SK-N-SH (cell line): ENCODE measurements around the gene MELTF. TPM values are rescaled to one million over a fixed set of nuclear protein-coding genes. Genes with fewer than 3 reads are reported as not detected.

Experiments
- CTCF ChIA-PET: fragments of 300-600, 350-600 bp; formaldehyde crosslinking; extraction: SDS; loops from one replicate; lab custom pipeline; 2021; lab: Yijun Ruan, JAX
- POLR2A ChIA-PET: fragments of 350-600 bp; sonication (Branson Sonifier 250); formaldehyde crosslinking; extraction: SDS; loops from one replicate; lab custom pipeline; 2020; ENCODE audit warnings: antibody characterized with exemption, inconsistent platforms; lab: Yijun Ruan, JAX
- DNase-seq: peaks from one replicate; pipeline ENCODE4 v3.0.0; 2012
- H2AFZ ChIP-seq: fragments of 200-600 bp; sonication (generic); 2 replicates; pipeline ENCODE4 v1.8.1; 2016; ENCODE audit warnings: antibody characterized with exemption, mild to moderate bottlenecking, low read depth
- H3F3A ChIP-seq: fragments of 200-600 bp; sonication (generic); replicated peaks from 2 replicates; pipeline ENCODE3; 2016; ENCODE audit warnings: antibody characterized with exemption, mild to moderate bottlenecking; ENCODE audit not compliant: insufficient read depth
- H3K27ac ChIP-seq, 2 experiments: fragments of 200-500 bp in 1 of 2; fragments of 200-600 bp in 1 of 2; sonication (Bioruptor generic) in 1 of 2; sonication (generic), shearing (Covaris generic) in 1 of 2; 2 replicates each; pipeline versions ENCODE4 v1.5.1 to v1.6.1; 2014 to 2016; ENCODE audit warnings: low read depth in 2 of 2, inconsistent platforms in 1 of 2, low read length in 1 of 2, mild to moderate bottlenecking in 1 of 2, mixed read lengths in 1 of 2
- H3K27me3 ChIP-seq: fragments of 200-600 bp; sonication (generic), shearing (Covaris generic); 2 replicates; pipeline ENCODE4 v1.6.1; 2016; ENCODE audit warnings: mixed run types; ENCODE audit not compliant: insufficient read depth
- H3K36me3 ChIP-seq, 2 experiments: fragments of 200-500 bp in 1 of 2; fragments of 200-600 bp in 1 of 2; sonication (Bioruptor generic) in 1 of 2; sonication (generic) in 1 of 2; replicated peaks in 1 of 2; 2 replicates each; pipeline versions ENCODE3 to v1.5.1; 2014 to 2016; ENCODE audit warnings: low read length in 1 of 2, mild to moderate bottlenecking in 1 of 2; ENCODE audit not compliant: insufficient read depth in 2 of 2, control insufficient read depth in 1 of 2
- H3K4me1 ChIP-seq, 2 experiments: fragments of 200-500 bp in 1 of 2; fragments of 200-600 bp in 1 of 2; sonication (Bioruptor generic) in 1 of 2; sonication (generic), shearing (Covaris generic) in 1 of 2; 2 replicates each; pipeline versions ENCODE4 v1.5.1 to v1.6.1; 2014 to 2016; ENCODE audit warnings: low read depth in 1 of 2, low read length in 1 of 2, mixed run types in 1 of 2; ENCODE audit not compliant: insufficient read depth in 2 of 2, control insufficient read depth in 1 of 2
- H3K4me2 ChIP-seq: fragments of 200-600 bp; sonication (generic), shearing (Covaris generic); 2 replicates; pipeline ENCODE4 v1.6.1; 2017; ENCODE audit warnings: mixed run types
- H3K4me3 ChIP-seq, 2 experiments: fragments of 200-500 bp in 1 of 2; fragments of 200-600 bp in 1 of 2; sonication (Bioruptor generic) in 1 of 2; sonication (generic), shearing (Covaris generic) in 1 of 2; 2 replicates each; pipeline versions ENCODE4 v1.5.1 to v1.8.1; 2014 to 2016; ENCODE audit warnings: low read depth in 2 of 2, inconsistent platforms in 1 of 2, low read length in 1 of 2, mild to moderate bottlenecking in 1 of 2, mixed read lengths in 1 of 2, moderate library complexity in 1 of 2
- H3K79me2 ChIP-seq: fragments of 200-600 bp; sonication (generic); 2 replicates; pipeline ENCODE4 v1.8.1; 2017; ENCODE audit warnings: mild to moderate bottlenecking; ENCODE audit not compliant: insufficient read depth
- H3K9ac ChIP-seq: fragments of 200-600 bp; sonication (generic); 2 replicates; pipeline ENCODE4 v1.6.1; 2017; ENCODE audit warnings: mixed run types
- H3K9me2 ChIP-seq: fragments of 200-600 bp; sonication (generic); 2 replicates; pipeline ENCODE4 v1.6.1; 2017; ENCODE audit warnings: mixed run types
- H3K9me3 ChIP-seq: fragments of 200-600 bp; sonication (generic); 2 replicates; pipeline ENCODE4 v1.6.1; 2017; ENCODE audit warnings: mixed run types, mild to moderate bottlenecking, moderate library complexity
- H4K20me1 ChIP-seq: fragments of 200-600 bp; sonication (generic); 2 replicates; pipeline ENCODE4 v1.6.1; 2017; ENCODE audit warnings: mild to moderate bottlenecking, mixed run types; ENCODE audit not compliant: insufficient read depth
- CHD2 ChIP-seq: fragments of 150-350 bp; IDR thresholded peaks from 2 replicates; pipeline ENCODE4 v1.6.1; 2018; ENCODE audit warnings: low read length; ENCODE audit not compliant: partially characterized antibody
- ELF1 ChIP-seq: IDR thresholded peaks from 2 replicates; pipeline ENCODE4 v1.4.0; 2012
- EP300 ChIP-seq, 2 experiments: IDR thresholded peaks; 2 replicates each; pipeline versions ENCODE4 v1.4.0 to v1.6.1; 2012; ENCODE audit warnings: borderline replicate concordance in 1 of 2, low read depth in 1 of 2, low read length in 1 of 2
- FOSL2 ChIP-seq: IDR thresholded peaks from 2 replicates; pipeline ENCODE4 v1.4.0; 2012; ENCODE audit warnings: low read depth, mild to moderate bottlenecking, moderate library complexity, borderline replicate concordance
- FOXJ3 ChIP-seq: sonication (generic); formaldehyde crosslinking; IDR thresholded peaks from 2 replicates; pipeline ENCODE4 v1.5.1; 2020; ENCODE audit warnings: mild to moderate bottlenecking, missing genetic modification reagents
- GABPA ChIP-seq: IDR thresholded peaks from 2 replicates; pipeline ENCODE4 v1.4.0; 2012; ENCODE audit warnings: low read depth, mild to moderate bottlenecking
- IRF3 ChIP-seq: fragments of 150-350 bp; IDR thresholded peaks from 2 replicates; pipeline ENCODE4 v1.6.1; 2016; ENCODE audit warnings: mild to moderate bottlenecking, low read depth, low read length
- JUND ChIP-seq: IDR thresholded peaks from 2 replicates; pipeline ENCODE4 v1.4.0; 2012
- MAX ChIP-seq: IDR thresholded peaks from 2 replicates; pipeline ENCODE4 v1.4.0; 2012; ENCODE audit warnings: low read depth
- NFIC ChIP-seq: IDR thresholded peaks from 2 replicates; pipeline ENCODE4 v1.4.0; 2012; ENCODE audit warnings: borderline replicate concordance
- NRF1 ChIP-seq: IDR thresholded peaks from 2 replicates; pipeline ENCODE4 v1.6.1; 2012; ENCODE audit warnings: low read depth, mild to moderate bottlenecking, low read length
- REST ChIP-seq: IDR thresholded peaks from 2 replicates; pipeline ENCODE4 v1.6.1; 2012; ENCODE audit warnings: mild to moderate bottlenecking, low read depth, low read length, moderate library complexity
- RXRA ChIP-seq: IDR thresholded peaks from 2 replicates; pipeline ENCODE4 v1.4.0; 2012; ENCODE audit warnings: low read depth, mild to moderate bottlenecking, borderline replicate concordance
- TEAD4 ChIP-seq: IDR thresholded peaks from 2 replicates; pipeline ENCODE4 v1.4.0; 2012; ENCODE audit warnings: mild to moderate bottlenecking, borderline replicate concordance; ENCODE audit not compliant: insufficient read depth
- USF2 ChIP-seq: fragments of 150-350 bp; IDR thresholded peaks from 2 replicates; pipeline ENCODE4 v1.6.1; 2017; ENCODE audit warnings: antibody characterized with exemption, low read length, low read depth, borderline replicate concordance
- WGBS: methylation state at CpG from one replicate; pipeline ENCODE4 v1.1.6; 2017; ENCODE audit warnings: low lambda C conversion rate; 5-methylcytosine and 5-hydroxymethylcytosine counted together
- polyA plus RNA-seq, 3 experiments: library from polyadenylated mRNA; depleted of rRNA; stranded (reverse); fragments of >200 nt; gene quantifications; 2 replicates each; pipeline ENCODE4 v1.2.3, GENCODE V29; 2012
- TF ChIP-seq, protein P1 (sequence below): IDR thresholded peaks from 2 replicates; pipeline ENCODE4 v1.4.0; 2012; ENCODE audit warnings: low read depth, borderline replicate concordance
- TF ChIP-seq, protein P2 (sequence below): IDR thresholded peaks from 2 replicates; pipeline ENCODE4 v1.4.0; 2012; ENCODE audit warnings: low read depth, borderline replicate concordance

Gene MELTF
- polyA plus RNA-seq, 1 of the 3 experiments (the other 2 are of a cell fraction): 32.4 TPM

DNA sequence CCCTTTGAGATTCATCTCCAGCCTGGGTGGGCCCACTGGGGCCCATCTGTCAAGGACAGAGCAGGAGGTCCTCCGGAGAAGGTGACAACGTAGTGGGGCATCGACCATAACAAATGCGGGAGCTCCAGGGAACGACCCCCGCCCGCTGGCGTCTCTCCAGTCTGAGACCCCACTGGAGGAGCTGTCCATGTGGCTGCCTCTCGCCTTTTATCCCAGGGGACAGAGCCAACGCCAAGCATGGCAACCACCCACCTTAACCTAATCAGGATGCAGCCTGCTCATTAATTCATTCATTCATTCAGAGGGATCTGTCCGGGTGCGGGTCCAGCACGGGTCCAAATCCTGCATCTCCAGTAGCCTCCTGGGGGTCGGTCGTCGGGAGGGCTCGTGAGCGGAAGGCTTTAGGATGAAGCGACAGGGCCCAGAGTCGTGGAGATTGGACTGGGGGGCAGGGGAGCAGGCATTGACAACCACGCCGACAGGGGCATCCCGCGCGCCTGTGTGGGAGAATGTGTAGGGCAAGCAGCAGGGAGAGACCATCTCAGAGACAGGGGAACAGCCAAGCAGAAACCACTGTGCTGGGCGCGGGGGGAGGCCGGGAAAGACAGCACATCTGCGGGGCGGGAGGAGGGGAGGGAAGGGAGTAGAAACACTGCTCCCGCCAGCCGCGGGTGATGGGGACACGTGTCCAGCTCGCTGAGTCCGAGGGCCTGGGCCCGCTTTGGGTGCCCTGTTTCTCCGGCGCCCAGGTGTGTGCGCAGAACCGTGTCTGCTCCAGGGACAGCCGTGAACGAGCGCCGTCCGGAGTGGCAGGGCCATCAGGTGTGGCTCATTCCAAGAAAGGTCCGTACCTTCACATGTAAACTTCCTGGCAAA lies 62.9 kb downstream of the MELTF start:
- TF ChIP-seq GABPA (no peak), RXRA (no peak), NRF1 (no peak), CHD2 (no peak), JUND (no peak), FOSL2 (no peak), REST (no peak)
- H3K4me1 ChIP-seq: peaks cover 0 to 6% of the 10 kb centered on the region in 2 experiments; a peak in 1 of 4 replicates
- H4K20me1 ChIP-seq: no peaks in the 10 kb centered on the region
- H2AFZ ChIP-seq: no peak overlapping the region
- H3K9me2 ChIP-seq: no peaks in the 10 kb centered on the region
- CTCF ChIA-PET: interaction anchor here (1.7 kb wide), 1 partner anchor 357 kb away, joined by 3 read pairs; no protein-coding TSS in a partner anchor
- H3K27me3 ChIP-seq: no peaks in the 10 kb centered on the region
- H3K9ac ChIP-seq: no peak overlapping the region
- POLR2A ChIA-PET: no interaction called here
- H3F3A ChIP-seq: no peaks in the 10 kb centered on the region
- DNase-seq: no peak
- H3K79me2 ChIP-seq: no peaks in the 10 kb centered on the region
- H3K4me2 ChIP-seq: no peak overlapping the region
- H3K36me3 ChIP-seq: no peaks in the 10 kb centered on the region
- WGBS: 96% methylated on average over 34 of the region's 47 CpGs
- H3K27ac ChIP-seq: no peak overlapping the region
- H3K9me3 ChIP-seq: no peaks in the 10 kb centered on the region
- no peak overlapping the region for H3K4me3 ChIP-seq

GRCh38 chr3:196965804-196966173 lies 63.8 kb downstream of the MELTF start:
- no peak overlapping the region for H3K4me3 ChIP-seq
- no peak overlapping the region for H3K27ac ChIP-seq
- H3K9me3 ChIP-seq: no peaks in the 10 kb centered on the region
- H3K27me3 ChIP-seq: no peaks in the 10 kb centered on the region
- H3K79me2 ChIP-seq: no peaks in the 10 kb centered on the region
- H3K4me2 ChIP-seq: no peak overlapping the region
- CTCF ChIA-PET: no interaction called here
- DNase-seq: no peak
- H3K4me1 ChIP-seq: peaks cover 0 to 6% of the 10 kb centered on the region in 2 experiments; a peak in 1 of 4 replicates
- H3K36me3 ChIP-seq: no peaks in the 10 kb centered on the region
- H3K9ac ChIP-seq: no peak overlapping the region
- no peaks in the 10 kb centered on the region for H3F3A ChIP-seq
- H2AFZ ChIP-seq: no peak overlapping the region
- no peaks in the 10 kb centered on the region for H3K9me2 ChIP-seq
- POLR2A ChIA-PET: no interaction called here
- 97% methylated on average over 9 of the region's 10 CpGs for WGBS
- H4K20me1 ChIP-seq: no peaks in the 10 kb centered on the region
- no peak for TF ChIP-seq FOXJ3
- no peak for TF ChIP-seq NFIC
- no peak for TF ChIP-seq MAX
- TF ChIP-seq EP300 (IDR thresholded peaks at IDR 0.05; ENCODE audit: borderline replicate concordance in 1 of 2, low read depth in 1 of 2, low read length in 1 of 2): no peak
- TF ChIP-seq ELF1: no peak
- TF ChIP-seq, protein P1, sequence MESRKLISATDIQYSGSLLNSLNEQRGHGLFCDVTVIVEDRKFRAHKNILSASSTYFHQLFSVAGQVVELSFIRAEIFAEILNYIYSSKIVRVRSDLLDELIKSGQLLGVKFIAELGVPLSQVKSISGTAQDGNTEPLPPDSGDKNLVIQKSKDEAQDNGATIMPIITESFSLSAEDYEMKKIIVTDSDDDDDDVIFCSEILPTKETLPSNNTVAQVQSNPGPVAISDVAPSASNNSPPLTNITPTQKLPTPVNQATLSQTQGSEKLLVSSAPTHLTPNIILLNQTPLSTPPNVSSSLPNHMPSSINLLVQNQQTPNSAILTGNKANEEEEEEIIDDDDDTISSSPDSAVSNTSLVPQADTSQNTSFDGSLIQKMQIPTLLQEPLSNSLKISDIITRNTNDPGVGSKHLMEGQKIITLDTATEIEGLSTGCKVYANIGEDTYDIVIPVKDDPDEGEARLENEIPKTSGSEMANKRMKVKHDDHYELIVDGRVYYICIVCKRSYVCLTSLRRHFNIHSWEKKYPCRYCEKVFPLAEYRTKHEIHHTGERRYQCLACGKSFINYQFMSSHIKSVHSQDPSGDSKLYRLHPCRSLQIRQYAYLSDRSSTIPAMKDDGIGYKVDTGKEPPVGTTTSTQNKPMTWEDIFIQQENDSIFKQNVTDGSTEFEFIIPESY: no peak
- TF ChIP-seq, protein P2, sequence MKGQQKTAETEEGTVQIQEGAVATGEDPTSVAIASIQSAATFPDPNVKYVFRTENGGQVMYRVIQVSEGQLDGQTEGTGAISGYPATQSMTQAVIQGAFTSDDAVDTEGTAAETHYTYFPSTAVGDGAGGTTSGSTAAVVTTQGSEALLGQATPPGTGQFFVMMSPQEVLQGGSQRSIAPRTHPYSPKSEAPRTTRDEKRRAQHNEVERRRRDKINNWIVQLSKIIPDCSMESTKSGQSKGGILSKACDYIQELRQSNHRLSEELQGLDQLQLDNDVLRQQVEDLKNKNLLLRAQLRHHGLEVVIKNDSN: no peak
- no peak for TF ChIP-seq IRF3
- no peak for TF ChIP-seq TEAD4
- no peak for TF ChIP-seq JUND
- no peak for TF ChIP-seq USF2
